HCT116 (cell line): ENCODE data around the gene TNS3. TPM values are rescaled to one million over a fixed set of nuclear protein-coding genes. Genes with fewer than 3 reads are reported as not detected.

Source experiments
- ATAC-seq: fragments of 200-7000 bp; cut with Tn5 transposase; 2 replicates; pipeline ENCODE4 v1.9.1; 2020; ENCODE audit warnings: mild to moderate bottlenecking, moderate library complexity
- BruUV-seq: library from RNA; stranded (reverse); fragments of 400-500 nt; replicated peaks from 2 replicates; lab custom pipeline; 2021; lab: Mats Ljungman, UMichigan
- CTCF ChIA-PET: fragments of 300-600 bp; sonication (Branson Sonifier 250); formaldehyde crosslinking; loops from one replicate; lab custom pipeline; 2021; ENCODE audit warnings: antibody characterized with exemption; lab: Charles Lee
- POLR2A ChIA-PET: fragments of 300-600, 350-600 bp; sonication (Branson Sonifier 250); formaldehyde crosslinking; loops from one replicate; lab custom pipeline; 2021; ENCODE audit warnings: antibody characterized with exemption; lab: Charles Lee
- RAD21 ChIA-PET, 2 experiments: fragments of 300-600 bp; sonication (Branson Sonifier 250); formaldehyde crosslinking; loops; one replicate each; lab custom pipeline; 2023; ENCODE audit warnings: low total read pairs in 2 of 2; ENCODE audit not compliant: uncharacterized antibody in 2 of 2, unreplicated experiment in 2 of 2, low non-redundant PET in 1 of 2; lab: Charles Lee
- DNase-seq: peaks from one replicate; pipeline ENCODE4 v3.0.0-alpha.2; 2010; ENCODE audit warnings: low read depth, low spot score
- H2AFZ ChIP-seq: fragments of 200-600 bp; shearing (Covaris generic), sonication (generic); 2 replicates; pipeline ENCODE4 v1.6.1; 2017; ENCODE audit warnings: low read depth, mixed run types, mixed read lengths, antibody characterized with exemption, low read length; ENCODE audit not compliant: poor library complexity, severe bottlenecking
- H3K27ac ChIP-seq: 2 replicates; pipeline ENCODE4 v1.5.1; 2012; ENCODE audit warnings: low read depth, low read length
- H3K27me3 ChIP-seq: fragments of 200-600 bp; sonication (generic); 2 replicates; pipeline ENCODE4 v1.6.1; 2016; ENCODE audit warnings: mixed run types, low read length, mixed read lengths; ENCODE audit not compliant: insufficient read depth
- H3K36me3 ChIP-seq, 2 experiments: fragments of 200-500 bp in 1 of 2; fragments of 200-600 bp in 1 of 2; sonication (Bioruptor generic) in 1 of 2; sonication (generic) in 1 of 2; 2 replicates each; pipeline versions ENCODE4 v1.5.1 to v1.6.1; 2014 to 2016; ENCODE audit warnings: low read length in 2 of 2, inconsistent platforms in 1 of 2, mixed read lengths in 1 of 2, mixed run types in 1 of 2; ENCODE audit not compliant: insufficient read depth in 2 of 2, control insufficient read depth in 1 of 2
- H3K4me1 ChIP-seq, 2 experiments: fragments of 200-600 bp in 1 of 2; sonication (generic) in 1 of 2; 2 replicates each; pipeline versions ENCODE4 v1.5.1 to v1.6.1; 2012 to 2017; ENCODE audit warnings: low read length in 2 of 2, inconsistent platforms in 1 of 2, mild to moderate bottlenecking in 1 of 2, mixed read lengths in 1 of 2, mixed run types in 1 of 2, moderate library complexity in 1 of 2; ENCODE audit not compliant: insufficient read depth in 2 of 2, control insufficient read depth in 1 of 2
- H3K4me2 ChIP-seq: fragments of 200-600 bp; sonication (generic); 2 replicates; pipeline ENCODE4 v1.6.1; 2017; ENCODE audit warnings: mixed run types, low read length, mixed read lengths
- H3K4me3 ChIP-seq, 2 experiments: fragments of 200-600 bp in 1 of 2; sonication (generic) in 1 of 2; replicated peaks in 1 of 2; 2 replicates each; pipeline ENCODE4 v1.5.1; 2011 to 2016; ENCODE audit warnings: low read length in 2 of 2, control low read depth in 1 of 2, low read depth in 1 of 2, mild to moderate bottlenecking in 1 of 2, mixed read lengths in 1 of 2, mixed run types in 1 of 2
- H3K79me2 ChIP-seq: fragments of 200-600 bp; sonication (generic); 2 replicates; pipeline ENCODE4 v1.6.1; 2017; ENCODE audit warnings: mild to moderate bottlenecking, mixed run types, low read length, moderate library complexity, mixed read lengths; ENCODE audit not compliant: insufficient read depth
- H3K9ac ChIP-seq: fragments of 200-600 bp; sonication (generic); 2 replicates; pipeline ENCODE4 v1.6.1; 2016; ENCODE audit warnings: low read length, mixed read lengths
- H3K9me2 ChIP-seq: fragments of 200-600 bp; sonication (generic), shearing (Covaris generic); 2 replicates; pipeline ENCODE4 v1.6.1; 2017; ENCODE audit warnings: mixed run types, mild to moderate bottlenecking, moderate library complexity; ENCODE audit not compliant: insufficient read depth
- H3K9me3 ChIP-seq, 2 experiments: fragments of 200-500 bp in 1 of 2; fragments of 200-600 bp in 1 of 2; sonication (Bioruptor generic) in 1 of 2; sonication (generic) in 1 of 2; 2 replicates each; pipeline ENCODE4 v1.6.1; 2014 to 2017; ENCODE audit warnings: low read length in 2 of 2, mixed read lengths in 2 of 2, inconsistent platforms in 1 of 2, low read depth in 1 of 2, mild to moderate bottlenecking in 1 of 2, mixed run types in 1 of 2, moderate library complexity in 1 of 2; ENCODE audit not compliant: control insufficient read depth in 1 of 2, insufficient read depth in 1 of 2
- H4K20me1 ChIP-seq: fragments of 200-600 bp; sonication (generic), shearing (Covaris generic); 2 replicates; pipeline ENCODE4 v1.6.1; 2017; ENCODE audit warnings: mixed run types, mild to moderate bottlenecking, moderate library complexity; ENCODE audit not compliant: insufficient read depth
- EZH2 ChIP-seq: fragments of 200-600 bp; sonication (generic); IDR thresholded peaks from 2 replicates; pipeline ENCODE4 v1.6.1; 2017; ENCODE audit warnings: antibody characterized with exemption, mixed run types
- EZH2phosphoT487 ChIP-seq: fragments of 200-600 bp; IDR thresholded peaks from 2 replicates; pipeline ENCODE4 v1.6.1; 2018; ENCODE audit warnings: antibody characterized with exemption, borderline replicate concordance
- JUND ChIP-seq: IDR thresholded peaks from 2 replicates; pipeline ENCODE4 v1.6.1; 2012
- MAX ChIP-seq: IDR thresholded peaks from 2 replicates; pipeline ENCODE4 v1.6.1; 2012
- POLR2A ChIP-seq: IDR thresholded peaks from 2 replicates; pipeline ENCODE4 v1.7.0; 2011; ENCODE audit warnings: borderline replicate concordance; ENCODE audit not compliant: insufficient read depth, insufficient read length; ENCODE audit errors: extremely low read depth
- SRF ChIP-seq: IDR thresholded peaks from 2 replicates; pipeline ENCODE4 v1.6.1; 2012; ENCODE audit warnings: low read depth
- YY1 ChIP-seq: IDR thresholded peaks from 2 replicates; pipeline ENCODE4 v1.6.1; 2011; ENCODE audit warnings: low read length, low read depth, moderate library complexity, mild to moderate bottlenecking; ENCODE audit not compliant: insufficient replicate concordance; ENCODE audit errors: extremely low read depth
- ZBTB33 ChIP-seq: IDR thresholded peaks from 2 replicates; pipeline ENCODE4 v1.6.1; 2011; ENCODE audit warnings: mild to moderate bottlenecking, low read length, moderate library complexity; ENCODE audit not compliant: insufficient replicate concordance; ENCODE audit errors: extremely low read depth
- ZNF274 ChIP-seq: fragments of 200-500 bp; sonication (Bioruptor generic); IDR thresholded peaks from 2 replicates; pipeline ENCODE4 v1.6.1; 2014; ENCODE audit warnings: mild to moderate bottlenecking, low read depth, low read length, inconsistent platforms
- intact Hi-C: fragments of 100-400 bp; cut with micrococcal nuclease; formaldehyde crosslinking; loops from 2 replicates; pipeline ENCODE4 v1.10.0; 2022
- total RNA-seq: library from RNA; stranded (reverse); gene quantifications from one replicate; pipeline ENCODE4 v1.2.1, GENCODE V29; 2021; ENCODE audit not compliant: unreplicated experiment
- TF ChIP-seq, protein P1 (sequence below): IDR thresholded peaks from 2 replicates; pipeline ENCODE4 v1.6.1; 2012
- TF ChIP-seq, protein P2 (sequence below): IDR thresholded peaks from 2 replicates; pipeline ENCODE4 v1.6.1; 2012; ENCODE audit warnings: low read depth

The TNS3 gene
- total RNA-seq, 1 experiment from 2014 or later, result 9.1 TPM

- H2AFZ ChIP-seq, result no peak overlapping the region
- H3K27me3 ChIP-seq, result no peaks in the 10 kb centered on the region
- ATAC-seq, result no peak
- H3K4me2 ChIP-seq, result no peak overlapping the region
- ChIA-PET POLR2A (no interaction called here), RAD21 (no interaction called here), CTCF (no interaction called here)
- H3K4me1 ChIP-seq, result peaks cover 5 to 17% of the 10 kb centered on the region in 2 experiments; a peak in 3 of 4 replicates
- no peaks in the 10 kb centered on the region for H4K20me1 ChIP-seq
- H3K79me2 ChIP-seq, result no peaks in the 10 kb centered on the region
- no peak overlapping the region for H3K4me3 ChIP-seq
- H3K27ac ChIP-seq, result no peak overlapping the region
- no peak for TF ChIP-seq YY1
- TF ChIP-seq SRF, result no peak
- no peak for TF ChIP-seq ZNF274
- no peak for TF ChIP-seq EZH2phosphoT487
- TF ChIP-seq MAX, result no peak
- TF ChIP-seq ZBTB33, result no peak
- TF ChIP-seq, protein P1, sequence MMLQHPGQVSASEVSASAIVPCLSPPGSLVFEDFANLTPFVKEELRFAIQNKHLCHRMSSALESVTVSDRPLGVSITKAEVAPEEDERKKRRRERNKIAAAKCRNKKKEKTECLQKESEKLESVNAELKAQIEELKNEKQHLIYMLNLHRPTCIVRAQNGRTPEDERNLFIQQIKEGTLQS, result no peak
- TF ChIP-seq POLR2A, result no peak
- TF ChIP-seq, protein P2, sequence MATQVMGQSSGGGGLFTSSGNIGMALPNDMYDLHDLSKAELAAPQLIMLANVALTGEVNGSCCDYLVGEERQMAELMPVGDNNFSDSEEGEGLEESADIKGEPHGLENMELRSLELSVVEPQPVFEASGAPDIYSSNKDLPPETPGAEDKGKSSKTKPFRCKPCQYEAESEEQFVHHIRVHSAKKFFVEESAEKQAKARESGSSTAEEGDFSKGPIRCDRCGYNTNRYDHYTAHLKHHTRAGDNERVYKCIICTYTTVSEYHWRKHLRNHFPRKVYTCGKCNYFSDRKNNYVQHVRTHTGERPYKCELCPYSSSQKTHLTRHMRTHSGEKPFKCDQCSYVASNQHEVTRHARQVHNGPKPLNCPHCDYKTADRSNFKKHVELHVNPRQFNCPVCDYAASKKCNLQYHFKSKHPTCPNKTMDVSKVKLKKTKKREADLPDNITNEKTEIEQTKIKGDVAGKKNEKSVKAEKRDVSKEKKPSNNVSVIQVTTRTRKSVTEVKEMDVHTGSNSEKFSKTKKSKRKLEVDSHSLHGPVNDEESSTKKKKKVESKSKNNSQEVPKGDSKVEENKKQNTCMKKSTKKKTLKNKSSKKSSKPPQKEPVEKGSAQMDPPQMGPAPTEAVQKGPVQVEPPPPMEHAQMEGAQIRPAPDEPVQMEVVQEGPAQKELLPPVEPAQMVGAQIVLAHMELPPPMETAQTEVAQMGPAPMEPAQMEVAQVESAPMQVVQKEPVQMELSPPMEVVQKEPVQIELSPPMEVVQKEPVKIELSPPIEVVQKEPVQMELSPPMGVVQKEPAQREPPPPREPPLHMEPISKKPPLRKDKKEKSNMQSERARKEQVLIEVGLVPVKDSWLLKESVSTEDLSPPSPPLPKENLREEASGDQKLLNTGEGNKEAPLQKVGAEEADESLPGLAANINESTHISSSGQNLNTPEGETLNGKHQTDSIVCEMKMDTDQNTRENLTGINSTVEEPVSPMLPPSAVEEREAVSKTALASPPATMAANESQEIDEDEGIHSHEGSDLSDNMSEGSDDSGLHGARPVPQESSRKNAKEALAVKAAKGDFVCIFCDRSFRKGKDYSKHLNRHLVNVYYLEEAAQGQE, result no peak
- TF ChIP-seq JUND, result no peak
- TF ChIP-seq EZH2, result no peak
- no peak overlapping the region for H3K9ac ChIP-seq
- no peak for DNase-seq
- H3K36me3 ChIP-seq, result no peaks in the 10 kb centered on the region
- intact Hi-C loops, result no loop called here
- no peaks in the 10 kb centered on the region for H3K9me2 ChIP-seq
- BruUV-seq, result no TSS peak
- H3K9me3 ChIP-seq, result no peaks in the 10 kb centered on the region
Measured at GRCh38 chr7:47280114-47280513, 301.8 kb downstream of the TNS3 start.
